Stimulated activated naive CD8-positive, alpha-beta T cell treated with anti-CD3 and anti-CD28 coated beads, Interleukin-15, amount 100 ng/mL, for 72 hours (primary cell): ENCODE measurements around the gene GRM5.

Source experiments
- ATAC-seq: fragments of 150-1000 bp; cut with Tn5 transposase; 2 replicates; pipeline ENCODE4 v1.10.0; 2021; ENCODE audit warnings: mild to moderate bottlenecking, moderate library complexity
- DNase-seq, 2 donors: peaks; one replicate each; pipeline ENCODE4 v3.0.0; 2021 to 2022
- H3K27ac Mint-ChIP-seq, 2 donors: one replicate each; pipeline ENCODE4 v1.8.0; 2022; ENCODE audit warnings: mild to moderate bottlenecking in 2 of 2, mixed read lengths in 2 of 2, moderate library complexity in 2 of 2
- H3K27me3 Mint-ChIP-seq: one replicate; pipeline ENCODE4 v1.8.0; 2022; ENCODE audit warnings: mixed read lengths
- H3K4me1 Mint-ChIP-seq: one replicate; pipeline ENCODE4 v1.8.0; 2022; ENCODE audit warnings: mild to moderate bottlenecking, mixed read lengths
- H3K4me3 Mint-ChIP-seq, 2 donors: one replicate each; pipeline ENCODE4 v1.8.0; 2022; ENCODE audit warnings: mild to moderate bottlenecking in 2 of 2, mixed read lengths in 2 of 2, moderate library complexity in 1 of 2
- H3K9me3 Mint-ChIP-seq, 2 donors: one replicate each; pipeline ENCODE4 v1.8.0; 2022; ENCODE audit warnings: mixed read lengths in 2 of 2

GRM5 gene

DNA sequence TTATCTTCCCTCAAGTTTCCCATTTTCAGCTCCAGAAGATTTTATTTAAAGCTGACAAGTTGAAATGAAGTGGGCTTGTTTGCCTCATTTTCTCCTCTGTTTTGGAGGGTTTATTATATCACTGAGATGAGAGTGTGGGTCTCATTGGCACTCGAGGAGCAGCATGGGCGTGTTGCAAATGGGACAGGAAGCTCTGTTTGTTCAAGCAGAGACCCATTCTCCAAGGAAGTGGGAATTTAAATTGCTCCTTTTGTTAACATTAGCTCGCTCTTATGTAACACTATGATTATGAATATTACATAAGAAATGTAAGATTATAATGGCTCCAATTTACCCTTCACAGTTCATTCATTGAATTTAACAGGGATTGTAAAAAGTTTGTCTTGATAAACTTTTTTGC, 410.6 kb downstream of the GRM5 start:
- Mint-ChIP-seq H3K27me3 (no peaks in the 10 kb centered on the region), H3K27ac (no peak overlapping the region), H3K9me3 (peaks cover 0 to 5% of the 10 kb centered on the region in 2 donors), H3K4me1 (peaks cover 9% of the 10 kb centered on the region), H3K4me3 (no peak overlapping the region)
- ATAC-seq (no peak), DNase-seq (no peak)

- Mint-ChIP-seq H3K9me3 (no peaks in the 10 kb centered on the region), H3K4me1 (no peaks in the 10 kb centered on the region), H3K27ac (no peak overlapping the region), H3K27me3 (no peaks in the 10 kb centered on the region), H3K4me3 (no peak overlapping the region)
- no peak for DNase-seq
- no peak for ATAC-seq
These were observed 414.2 kb downstream of the GRM5 start for GRCh38 chr11:88651556-88651955.

DNA sequence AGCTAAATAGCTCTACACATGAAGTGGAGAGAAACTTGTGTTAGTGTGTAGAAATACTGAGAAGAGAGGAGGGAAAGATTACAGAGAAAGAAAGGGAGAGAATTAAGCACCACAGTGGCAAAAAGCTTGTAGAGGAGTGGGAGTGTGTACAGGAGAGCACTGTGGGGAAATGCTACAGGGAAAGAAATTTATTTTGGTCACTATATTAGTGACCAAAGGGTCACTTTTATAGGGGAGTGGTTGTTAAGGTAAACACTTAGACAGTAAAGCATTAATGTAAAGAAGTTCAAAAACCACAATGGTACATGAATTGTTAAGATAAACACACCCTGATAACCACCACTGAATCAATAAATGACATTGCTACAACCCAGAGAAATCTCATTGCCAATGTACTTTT, 421.1 kb downstream of the GRM5 start:
- Mint-ChIP-seq H3K27ac (no peak overlapping the region), H3K9me3 (no peaks in the 10 kb centered on the region)

DNA sequence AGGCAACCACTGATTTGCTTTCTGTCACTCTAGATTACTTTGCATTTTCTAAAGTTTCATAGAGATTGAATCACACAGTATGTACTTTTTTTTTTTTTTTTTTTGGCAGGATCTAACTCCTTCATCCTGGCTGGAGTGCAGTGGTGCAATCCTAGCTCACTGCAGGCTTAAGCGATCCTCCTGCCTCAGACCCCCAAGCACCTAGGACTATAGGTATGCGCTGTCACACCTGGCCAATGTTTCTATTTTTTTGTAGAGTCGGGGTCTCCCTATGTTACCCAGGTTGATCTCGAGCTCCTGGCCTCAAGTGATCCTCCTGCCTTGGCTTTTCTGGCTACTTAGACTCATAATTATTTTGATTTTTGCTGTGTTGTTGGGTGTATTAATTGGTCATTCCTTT, 433.6 kb downstream of the GRM5 start:
- peaks cover 0 to 8% of the 10 kb centered on the region in 2 donors for H3K9me3 Mint-ChIP-seq
- DNase-seq, result no peak
- H3K4me1 Mint-ChIP-seq, result no peaks in the 10 kb centered on the region
- H3K27ac Mint-ChIP-seq, result no peak overlapping the region
- no peak overlapping the region for H3K4me3 Mint-ChIP-seq
- H3K27me3 Mint-ChIP-seq, result no peaks in the 10 kb centered on the region
- ATAC-seq, result no peak

More for the DNA sequence above, 421.1 kb downstream of the GRM5 start:
- no peak for ATAC-seq
- H3K4me1 Mint-ChIP-seq, result no peaks in the 10 kb centered on the region
- no peak for DNase-seq
- H3K4me3 Mint-ChIP-seq, result no peak overlapping the region
- no peaks in the 10 kb centered on the region for H3K27me3 Mint-ChIP-seq

DNA sequence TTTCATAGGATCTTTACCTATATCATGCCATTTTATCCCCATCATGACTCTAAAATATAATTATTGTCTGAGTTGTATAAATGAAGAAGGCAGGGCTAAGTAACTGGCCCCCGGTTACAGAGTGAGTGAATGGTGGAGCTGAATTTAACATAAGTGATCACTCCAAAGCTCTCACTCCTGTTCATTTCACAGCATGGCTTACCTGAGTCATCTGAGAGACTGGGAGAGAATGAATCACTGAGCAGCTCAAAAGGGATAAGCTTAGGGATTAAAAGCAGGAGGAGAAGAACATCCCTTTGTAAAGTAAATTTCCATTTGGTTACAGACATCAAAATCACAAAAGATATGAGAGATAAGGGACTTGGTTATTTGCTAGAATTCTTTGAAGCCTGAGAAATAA, 434.3 kb downstream of the GRM5 start:
- peaks cover 0 to 8% of the 10 kb centered on the region in 2 donors for H3K9me3 Mint-ChIP-seq
- H3K4me1 Mint-ChIP-seq, result no peaks in the 10 kb centered on the region
- no peak overlapping the region for H3K4me3 Mint-ChIP-seq
- no peak for ATAC-seq
- no peak for DNase-seq
- H3K27ac Mint-ChIP-seq, result no peak overlapping the region
- no peaks in the 10 kb centered on the region for H3K27me3 Mint-ChIP-seq

- H3K4me3 Mint-ChIP-seq, result no peak overlapping the region
- H3K27me3 Mint-ChIP-seq, result no peaks in the 10 kb centered on the region
- no peak overlapping the region for H3K27ac Mint-ChIP-seq
- ATAC-seq (no peak), DNase-seq (no peak)
- peaks cover 0 to 8% of the 10 kb centered on the region in 2 donors for H3K9me3 Mint-ChIP-seq
- no peaks in the 10 kb centered on the region for H3K4me1 Mint-ChIP-seq
These were observed 436.3 kb downstream of the GRM5 start for GRCh38 chr11:88629496-88629895.

GRCh38 chr11:88626216-88626615, 439.6 kb downstream of the GRM5 start:
- Mint-ChIP-seq H3K4me1 (no peaks in the 10 kb centered on the region), H3K4me3 (no peak overlapping the region), H3K27ac (no peak overlapping the region), H3K27me3 (no peaks in the 10 kb centered on the region), H3K9me3 (peaks cover 0 to 8% of the 10 kb centered on the region in 2 donors)
- DNase-seq, result no peak
- no peak for ATAC-seq

GRCh38 chr11:88623531-88623930, 442.3 kb downstream of the GRM5 start:
- Mint-ChIP-seq H3K4me1 (no peaks in the 10 kb centered on the region), H3K9me3 (no peaks in the 10 kb centered on the region), H3K4me3 (no peak overlapping the region), H3K27me3 (no peaks in the 10 kb centered on the region), H3K27ac (no peak overlapping the region)
- DNase-seq, result no peak
- ATAC-seq, result no peak

DNA sequence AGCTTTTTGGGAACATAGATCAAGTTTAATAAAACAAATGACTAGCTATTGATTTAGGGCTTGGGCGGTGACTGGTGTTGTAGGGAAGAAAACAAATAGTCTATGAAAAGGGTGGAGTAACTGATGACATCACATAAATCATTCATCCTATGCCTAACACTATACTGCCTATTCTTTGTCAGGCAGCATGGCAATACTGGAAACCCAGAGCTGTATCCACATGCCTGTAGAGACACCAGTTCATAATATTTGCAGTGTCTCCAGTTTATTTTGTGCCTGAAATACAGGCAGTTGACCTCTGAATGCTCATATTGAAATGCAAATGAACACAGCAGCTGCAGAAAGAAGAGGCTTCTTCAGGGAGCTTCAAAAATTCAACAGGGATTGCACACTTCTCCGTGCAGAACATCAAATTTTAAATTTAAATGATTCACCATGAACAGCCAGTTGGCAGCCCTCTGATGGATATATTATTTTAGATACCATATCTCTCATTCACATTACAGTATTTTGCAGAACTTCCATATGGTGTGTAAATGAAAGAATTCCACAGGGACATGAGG, 445.1 kb downstream of the GRM5 start:
- DNase-seq (no peak), ATAC-seq (no peak)
- H3K9me3 Mint-ChIP-seq, result no peaks in the 10 kb centered on the region
- H3K4me3 Mint-ChIP-seq, result no peak overlapping the region
- H3K27me3 Mint-ChIP-seq, result no peaks in the 10 kb centered on the region
- H3K4me1 Mint-ChIP-seq, result no peaks in the 10 kb centered on the region
- H3K27ac Mint-ChIP-seq, result no peak overlapping the region

DNA sequence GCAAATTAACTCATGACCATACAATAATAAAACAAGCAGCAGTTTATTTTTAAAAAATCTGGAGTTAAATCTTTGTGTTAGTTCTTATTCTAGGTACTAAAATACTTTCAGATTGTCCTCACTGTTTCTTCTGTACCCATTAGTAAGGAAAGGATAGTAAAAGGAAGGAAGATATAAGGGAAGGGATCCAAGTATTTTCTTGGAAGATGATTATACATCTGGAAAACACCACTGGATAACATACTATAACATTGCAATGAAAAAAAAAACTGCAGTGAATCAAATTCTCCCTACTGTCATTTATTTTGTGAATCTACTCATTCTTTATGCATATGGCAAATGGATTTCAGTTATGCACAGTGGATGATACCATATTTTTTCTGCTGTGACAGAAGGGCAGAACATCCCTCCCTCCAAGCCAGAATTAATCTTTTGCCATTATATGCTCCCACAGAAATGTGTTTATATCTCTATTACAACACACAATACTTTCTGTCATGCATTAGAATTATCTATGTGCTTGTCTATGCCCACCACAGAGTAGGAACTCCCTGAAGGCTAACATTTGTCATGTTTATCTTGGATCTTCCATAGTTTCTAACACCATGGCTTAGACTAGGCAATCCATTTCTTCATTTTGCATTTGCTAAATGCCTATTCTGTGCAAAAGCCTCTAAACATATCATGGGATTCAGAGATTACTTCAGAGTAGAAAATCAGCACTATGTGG, 446.0 kb downstream of the GRM5 start:
- Mint-ChIP-seq H3K27me3 (no peaks in the 10 kb centered on the region), H3K9me3 (no peaks in the 10 kb centered on the region), H3K4me3 (no peak overlapping the region), H3K4me1 (no peaks in the 10 kb centered on the region), H3K27ac (no peak overlapping the region)
- ATAC-seq, result no peak
- no peak for DNase-seq

DNA sequence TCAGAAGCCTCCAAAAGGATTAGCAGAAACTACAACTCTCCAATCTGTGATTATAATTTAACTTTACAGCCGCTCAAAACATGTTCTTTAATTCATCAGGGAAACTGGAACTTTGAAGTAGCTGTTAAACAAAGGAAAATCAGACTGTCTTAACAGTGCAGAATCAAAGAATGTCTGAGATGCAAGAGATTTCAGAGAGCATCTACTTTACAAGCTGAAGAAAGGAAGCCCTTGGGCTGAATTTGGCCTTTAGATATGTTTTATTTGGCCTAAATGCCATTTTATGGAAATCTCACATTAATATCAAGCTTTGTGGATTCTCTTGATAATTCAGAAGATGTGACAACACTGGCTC, 446.7 kb downstream of the GRM5 start:
- DNase-seq, result no peak
- Mint-ChIP-seq H3K27me3 (no peaks in the 10 kb centered on the region), H3K4me3 (no peak overlapping the region), H3K4me1 (no peaks in the 10 kb centered on the region), H3K9me3 (no peaks in the 10 kb centered on the region), H3K27ac (no peak overlapping the region)
- no peak for ATAC-seq

GRCh38 chr11:88618327-88619070, 447.3 kb downstream of the GRM5 start:
- H3K9me3 Mint-ChIP-seq, result peaks cover under 1 to 2% of the 10 kb centered on the region in 2 donors
- no peak overlapping the region for H3K4me3 Mint-ChIP-seq
- H3K27ac Mint-ChIP-seq, result no peak overlapping the region
- no peak for ATAC-seq
- DNase-seq, result no peak
- H3K27me3 Mint-ChIP-seq, result no peaks in the 10 kb centered on the region
- H3K4me1 Mint-ChIP-seq, result no peaks in the 10 kb centered on the region

DNA sequence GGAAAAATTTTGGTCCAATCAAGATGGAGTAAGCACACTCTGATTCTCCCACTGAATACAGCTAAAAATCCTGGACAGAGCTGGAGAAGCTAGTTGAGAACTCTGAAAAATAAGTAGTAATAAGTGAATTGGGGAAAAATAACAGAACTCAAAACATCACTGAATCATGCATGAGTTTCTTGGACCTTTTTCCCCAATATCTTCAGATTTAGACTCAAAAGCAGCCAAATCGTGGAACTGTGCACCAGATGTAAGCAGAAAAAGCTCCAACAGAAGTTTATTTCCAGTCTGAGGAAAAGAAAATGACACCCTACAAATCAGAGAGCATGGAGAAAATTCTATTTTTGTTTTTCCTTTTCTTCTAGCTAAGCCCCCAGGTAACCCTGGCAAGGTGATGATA, 448.6 kb downstream of the GRM5 start:
- H3K27ac Mint-ChIP-seq, result no peak overlapping the region
- no peaks in the 10 kb centered on the region for H3K27me3 Mint-ChIP-seq
- ATAC-seq, result no peak

GRCh38 chr11:88604260-88604659, 461.5 kb downstream of the GRM5 start:
- no peaks in the 10 kb centered on the region for H3K27me3 Mint-ChIP-seq
- no peak for ATAC-seq

More for the DNA sequence above, 448.6 kb downstream of the GRM5 start:
- DNase-seq, result no peak
- Mint-ChIP-seq H3K4me1 (no peaks in the 10 kb centered on the region), H3K9me3 (peaks cover 3 to 10% of the 10 kb centered on the region in 2 donors), H3K4me3 (no peak overlapping the region)

DNA sequence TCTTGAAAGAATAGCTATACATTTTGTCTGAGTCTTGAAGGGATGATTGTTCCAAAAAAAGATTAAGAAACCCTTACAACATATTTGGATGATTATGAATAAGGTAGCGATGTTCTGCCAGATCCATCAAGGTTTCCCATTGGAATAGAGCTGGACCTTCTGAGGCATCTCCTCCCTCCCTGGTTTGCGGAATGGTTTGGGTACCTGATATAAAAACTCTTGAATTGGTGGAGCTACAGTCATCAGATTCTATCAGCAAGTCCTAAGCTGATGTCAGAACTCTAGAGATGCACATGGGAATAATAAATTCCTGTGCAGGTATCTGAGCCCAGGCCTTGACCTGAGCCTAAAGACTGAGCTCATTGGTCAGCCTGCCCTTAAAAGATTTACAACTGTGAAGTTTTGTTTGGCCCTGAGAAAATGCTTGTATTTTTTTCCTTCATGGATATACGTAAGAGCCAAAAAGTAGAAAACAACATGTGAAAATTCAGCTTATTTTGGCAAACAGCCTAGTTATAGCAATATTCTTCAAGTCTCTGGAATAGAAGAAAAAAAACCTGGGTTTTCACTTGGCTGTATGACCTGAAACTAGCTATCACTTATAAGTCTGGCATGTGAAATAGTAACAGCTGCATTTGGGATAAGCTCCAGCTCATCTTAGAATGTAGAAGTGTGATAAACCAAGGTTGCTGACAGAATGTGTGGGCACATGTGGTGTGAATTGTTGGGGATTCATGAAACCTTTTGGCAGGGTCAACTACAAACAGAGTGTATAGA, 462.5 kb downstream of the GRM5 start:
- Mint-ChIP-seq H3K4me3 (no peak overlapping the region), H3K27ac (no peak overlapping the region), H3K4me1 (peaks cover 3% of the 10 kb centered on the region)

More at GRCh38 chr11:88604260-88604659, 461.5 kb downstream of the GRM5 start:
- Mint-ChIP-seq H3K4me1 (no peaks in the 10 kb centered on the region), H3K27ac (no peak overlapping the region), H3K4me3 (no peak overlapping the region), H3K9me3 (peaks cover 0 to 13% of the 10 kb centered on the region in 2 donors)
- no peak for DNase-seq

GRCh38 chr11:88597387-88597786, 468.4 kb downstream of the GRM5 start:
- no peaks in the 10 kb centered on the region for H3K27me3 Mint-ChIP-seq
- no peaks in the 10 kb centered on the region for H3K9me3 Mint-ChIP-seq
- peaks cover 13% of the 10 kb centered on the region for H3K4me1 Mint-ChIP-seq
- H3K27ac Mint-ChIP-seq, result no peak overlapping the region
- no peak overlapping the region for H3K4me3 Mint-ChIP-seq
- no peak for ATAC-seq
- no peak for DNase-seq

More for the DNA sequence above, 462.5 kb downstream of the GRM5 start:
- DNase-seq (no peak), ATAC-seq (no peak)
- H3K9me3 Mint-ChIP-seq, result peaks cover 0 to 8% of the 10 kb centered on the region in 2 donors
- no peaks in the 10 kb centered on the region for H3K27me3 Mint-ChIP-seq
